Esophagus muscularis mucosa (tissue), 4 donors: ENCODE data around the gene ADK. TPM values are rescaled to one million over a fixed set of nuclear protein-coding genes. Genes with fewer than 3 reads are reported as not detected.
A peak's percentile ranks its signal among the peaks of the same experiment; 100 is the strongest.

ENCODE experiments used
- DNase-seq: peaks from one replicate; pipeline ENCODE4 v3.0.0-alpha.2; 2017; ENCODE audit errors: extremely low spot score
- H3K27ac ChIP-seq, 4 donors: fragments of 200-600 bp; sonication (generic); replicated peaks in 1 of 4; 1 replicate in 3 of 4; 2 replicates in 1 of 4; pipeline ENCODE4 v1.5.1; 2016 to 2019; ENCODE audit warnings: mild to moderate bottlenecking in 1 of 4
- H3K27me3 ChIP-seq, 4 donors: fragments of 200-600 bp; sonication (generic); one replicate each; pipeline versions ENCODE4 v1.5.1 to v1.6.0; 2016 to 2019
- H3K36me3 ChIP-seq, 4 donors: fragments of 200-600 bp; sonication (generic); one replicate each; pipeline ENCODE4 v1.5.1; 2016 to 2019
- H3K4me1 ChIP-seq, 4 donors: fragments of 200-600 bp; sonication (generic); one replicate each; pipeline ENCODE4 v1.5.1; 2016 to 2019
- H3K4me3 ChIP-seq, 4 donors: fragments of 200-600 bp; sonication (generic); 1 replicate in 2 of 4; 2 replicates in 2 of 4; pipeline ENCODE4 v1.5.1; 2016 to 2019; ENCODE audit warnings: mild to moderate bottlenecking in 4 of 4, moderate library complexity in 1 of 4
- H3K9me3 ChIP-seq, 4 donors: fragments of 200-600 bp; sonication (generic); 1 replicate in 3 of 4; 2 replicates in 1 of 4; pipeline ENCODE4 v1.5.1; 2016 to 2019
- CTCF ChIP-seq, 3 experiments: fragments of 200-600 bp in 2 of 3; fragments of 450-650 bp in 1 of 3; sonication (generic) in 2 of 3; IDR thresholded peaks; one replicate each; pipeline ENCODE4 v1.5.1; 2017 to 2019; ENCODE audit warnings: antibody characterized with exemption in 3 of 3, mild to moderate bottlenecking in 2 of 3, moderate library complexity in 1 of 3
- EP300 ChIP-seq: sonication (generic); formaldehyde crosslinking; IDR thresholded peaks from one replicate; pipeline ENCODE4 v1.6.1; 2017; ENCODE audit warnings: antibody characterized with exemption
- POLR2A ChIP-seq: fragments of 450-650 bp; IDR thresholded peaks from one replicate; pipeline ENCODE4 v1.6.1; 2017; ENCODE audit warnings: antibody characterized with exemption, moderate library complexity, mild to moderate bottlenecking, low read depth
- POLR2AphosphoS5 ChIP-seq, 2 donors: sonication (generic); formaldehyde crosslinking; IDR thresholded peaks; one replicate each; pipeline ENCODE4 v1.6.1; 2017; ENCODE audit warnings: antibody characterized with exemption in 2 of 2
- WGBS: methylation state at CpG from one replicate; pipeline ENCODE4 v1.1.5; 2018; 5-methylcytosine and 5-hydroxymethylcytosine counted together
- intact Hi-C: fragments of 100-400 bp; cut with DNase I; formaldehyde crosslinking; loops from one replicate; pipeline ENCODE4 v1.15.1; 2023
- total RNA-seq, 4 donors: library from RNA; depleted of rRNA; stranded (reverse); fragments of >200 nt; gene quantifications; one replicate each; pipeline versions ENCODE4 v1.1.0 to v1.2.1, GENCODE V29; 2016

The ADK gene
- 10 to 100 TPM; 20.2 to 23.3 (median 21.2) TPM for total RNA-seq

GRCh38 chr10:74150990-74151878 lies at the start of gene ADK:
Gene ADK, plus strand, starts transcription at chr10:74151221. Its CDS starts 58 bp downstream, at chr10:74151279.
- Histone ChIP-seq H3K27me3 (no peaks in the 10 kb centered on the region), H3K9me3 (no peaks in the 10 kb centered on the region), H3K4me1 (peaks cover 37 to 69% (median 56%) of the 10 kb centered on the region in 4 donors), H3K4me3 (peak within 1 kb of the TSS; percentile 72 to 91 (median 78)), H3K36me3 (peaks cover 0 to 5% (median 1%) of the 10 kb centered on the region in 4 donors), H3K27ac (peak within 1 kb of the TSS; percentile 83 to 94 (median 91))
- intact Hi-C loops: no loop called here
- TF ChIP-seq CTCF (IDR thresholded peaks at IDR 0.05) (peak in 1 of 3 experiments; percentile 17), POLR2A (peak; percentile 66), POLR2AphosphoS5 (IDR thresholded peaks at IDR 0.05) (peak; percentile 80 to 91), EP300 (no peak)
- WGBS: 0% methylated on average over 27 of the region's 57 CpGs
- peak; percentile 100 for DNase-seq

- no peak overlapping the region for H3K4me3 ChIP-seq
- 79% methylated on average over 11 of the region's 11 CpGs for WGBS
- no peaks in the 10 kb centered on the region for H3K27me3 ChIP-seq
- no peaks in the 10 kb centered on the region for H3K4me1 ChIP-seq
- TF ChIP-seq CTCF (IDR thresholded peaks at IDR 0.05) (peak; percentile 12 to 32 (median 28)), POLR2A (no peak)
- no peaks in the 10 kb centered on the region for H3K9me3 ChIP-seq
- intact Hi-C loops: no loop called here
- H3K27ac ChIP-seq: peak overlapping the region in 1 of 4 donors; percentile 1
- DNase-seq: no peak
- peaks cover 56 to 100% (median 92%) of the 10 kb centered on the region in 4 donors for H3K36me3 ChIP-seq
These were observed 47.3 kb upstream of the ADK start for GRCh38 chr10:74103560-74104258.

- TF ChIP-seq EP300 (no peak), POLR2AphosphoS5 (IDR thresholded peaks at IDR 0.05) (no peak), CTCF (IDR thresholded peaks at IDR 0.05) (no peak), POLR2A (no peak)
- H3K4me3 ChIP-seq: no peak overlapping the region
- H3K27me3 ChIP-seq: no peaks in the 10 kb centered on the region
- peaks cover 0 to under 1% (median under 1%) of the 10 kb centered on the region in 4 donors for H3K4me1 ChIP-seq
- 78% methylated on average over 5 of the region's 5 CpGs for WGBS
- intact Hi-C loops: no loop called here
- no peaks in the 10 kb centered on the region for H3K9me3 ChIP-seq
- no peak for DNase-seq
- H3K36me3 ChIP-seq: peaks cover 56 to 100% (median 92%) of the 10 kb centered on the region in 4 donors
- no peak overlapping the region for H3K27ac ChIP-seq
These were observed 46.5 kb upstream of the ADK start for GRCh38 chr10:74104480-74104879.

- intact Hi-C loops: no loop called here
- no peak for DNase-seq
- Histone ChIP-seq H3K4me1 (peaks cover 0 to 6% (median 5%) of the 10 kb centered on the region in 4 donors), H3K27ac (no peak overlapping the region), H3K9me3 (no peaks in the 10 kb centered on the region), H3K4me3 (no peak overlapping the region), H3K27me3 (no peaks in the 10 kb centered on the region), H3K36me3 (peaks cover 61 to 100% (median 92%) of the 10 kb centered on the region in 4 donors)
- WGBS: 80% methylated on average over 7 of the region's 8 CpGs
- TF ChIP-seq EP300: no peak
- no peak for TF ChIP-seq POLR2A
- TF ChIP-seq POLR2AphosphoS5 (IDR thresholded peaks at IDR 0.05): no peak
- no peak for TF ChIP-seq CTCF (IDR thresholded peaks at IDR 0.05)
These were observed 46.0 kb upstream of the ADK start for GRCh38 chr10:74104996-74105395.
